ENCODE data around the gene PCP4.

PCP4 gene

GRCh38 chr21:39852021-39852721 lies 15.1 kb upstream of the PCP4 start:
- no peak overlapping the region for H2AFZ ChIP-seq (ENCODE audit: low read length)
- H3K9me2 ChIP-seq (replicated peaks; ENCODE audit: low read depth, low read length) = no peaks in the 10 kb centered on the region
- no peaks in the 10 kb centered on the region for H3K27me3 ChIP-seq (ENCODE audit: insufficient read depth, low read length, poor library complexity, severe bottlenecking)
- H3K4me1 ChIP-seq (ENCODE audit: insufficient read depth, low read length, poor library complexity, severe bottlenecking) = no peaks in the 10 kb centered on the region
- H3K4me3 ChIP-seq (ENCODE audit: low read length, poor library complexity, severe bottlenecking) = no peak overlapping the region
- H3K4me2 ChIP-seq (ENCODE audit: low read depth, low read length, poor library complexity, severe bottlenecking) = no peak overlapping the region
- H4K20me1 ChIP-seq (ENCODE audit: insufficient read depth, low read length, poor library complexity, severe bottlenecking) = no peaks in the 10 kb centered on the region
- H3F3A ChIP-seq (ENCODE audit: low read depth) = no peaks in the 10 kb centered on the region
- H3K79me2 ChIP-seq (ENCODE audit: insufficient read depth, low read length) = no peaks in the 10 kb centered on the region
- H3K9me3 ChIP-seq (ENCODE audit: insufficient read depth, low read depth, low read length) = peaks cover 6% of the 10 kb centered on the region; the same call in 1 of the 2 replicates
- H3K36me3 ChIP-seq (ENCODE audit: insufficient read depth, low read length) = no peaks in the 10 kb centered on the region
- TF ChIP-seq CTCF (conservative IDR thresholded peaks at IDR 0.05; ENCODE audit: low read length) (no peak), EZH2phosphoT487 (IDR thresholded peaks at IDR 0.05; ENCODE audit: borderline replicate concordance) (no peak)
- H3K9ac ChIP-seq (ENCODE audit: low read depth, low read length, poor library complexity, severe bottlenecking) = no peak overlapping the region

- H4K20me1 ChIP-seq (ENCODE audit: insufficient read depth, low read length, poor library complexity, severe bottlenecking) = no peaks in the 10 kb centered on the region
- H3K79me2 ChIP-seq (ENCODE audit: insufficient read depth, low read length) = no peaks in the 10 kb centered on the region
- no peaks in the 10 kb centered on the region for H3K36me3 ChIP-seq (ENCODE audit: insufficient read depth, low read length)
- no peak overlapping the region for H3K4me2 ChIP-seq (ENCODE audit: low read depth, low read length, poor library complexity, severe bottlenecking)
- no peak for TF ChIP-seq CTCF (conservative IDR thresholded peaks at IDR 0.05; ENCODE audit: low read length)
- TF ChIP-seq EZH2phosphoT487 (IDR thresholded peaks at IDR 0.05; ENCODE audit: borderline replicate concordance) = no peak
- H3K4me3 ChIP-seq (ENCODE audit: low read length, poor library complexity, severe bottlenecking) = no peak overlapping the region
- H2AFZ ChIP-seq (ENCODE audit: low read length) = no peak overlapping the region
- peaks cover 6% of the 10 kb centered on the region; the same call in 1 of the 2 replicates for H3K9me3 ChIP-seq (ENCODE audit: insufficient read depth, low read depth, low read length)
- no peaks in the 10 kb centered on the region for H3F3A ChIP-seq (ENCODE audit: low read depth)
- H3K4me1 ChIP-seq (ENCODE audit: insufficient read depth, low read length, poor library complexity, severe bottlenecking) = no peaks in the 10 kb centered on the region
- H3K27me3 ChIP-seq (ENCODE audit: insufficient read depth, low read length, poor library complexity, severe bottlenecking) = no peaks in the 10 kb centered on the region
- no peaks in the 10 kb centered on the region for H3K9me2 ChIP-seq (replicated peaks; ENCODE audit: low read depth, low read length)
- no peak overlapping the region for H3K9ac ChIP-seq (ENCODE audit: low read depth, low read length, poor library complexity, severe bottlenecking)
These were observed 14.3 kb upstream of the PCP4 start for GRCh38 chr21:39852726-39853500.

- TF ChIP-seq EZH2phosphoT487 (IDR thresholded peaks at IDR 0.05; ENCODE audit: borderline replicate concordance) (no peak), CTCF (conservative IDR thresholded peaks at IDR 0.05; ENCODE audit: low read length) (no peak; the same call in 1 of the 2 replicates)
- H3K4me1 ChIP-seq (ENCODE audit: insufficient read depth, low read length, poor library complexity, severe bottlenecking) = no peaks in the 10 kb centered on the region
- no peaks in the 10 kb centered on the region for H3K27me3 ChIP-seq (ENCODE audit: insufficient read depth, low read length, poor library complexity, severe bottlenecking)
- no peak overlapping the region for H2AFZ ChIP-seq (ENCODE audit: low read length)
- H3K4me3 ChIP-seq (ENCODE audit: low read length, poor library complexity, severe bottlenecking) = no peak overlapping the region
- H3K4me2 ChIP-seq (ENCODE audit: low read depth, low read length, poor library complexity, severe bottlenecking) = no peak overlapping the region
- no peaks in the 10 kb centered on the region for H3K9me2 ChIP-seq (replicated peaks; ENCODE audit: low read depth, low read length)
- no peaks in the 10 kb centered on the region for H4K20me1 ChIP-seq (ENCODE audit: insufficient read depth, low read length, poor library complexity, severe bottlenecking)
- no peak overlapping the region for H3K9ac ChIP-seq (ENCODE audit: low read depth, low read length, poor library complexity, severe bottlenecking)
- H3K36me3 ChIP-seq (ENCODE audit: insufficient read depth, low read length) = no peaks in the 10 kb centered on the region
- no peaks in the 10 kb centered on the region for H3K79me2 ChIP-seq (ENCODE audit: insufficient read depth, low read length)
- peaks cover 6% of the 10 kb centered on the region; the same call in 1 of the 2 replicates for H3K9me3 ChIP-seq (ENCODE audit: insufficient read depth, low read depth, low read length)
- H3F3A ChIP-seq (ENCODE audit: low read depth) = no peaks in the 10 kb centered on the region
These were observed 12.7 kb upstream of the PCP4 start for GRCh38 chr21:39854572-39854971.

Measured in Loucy (cell line).